ENCODE results near the gene STK10.

STK10 gene

DNA sequence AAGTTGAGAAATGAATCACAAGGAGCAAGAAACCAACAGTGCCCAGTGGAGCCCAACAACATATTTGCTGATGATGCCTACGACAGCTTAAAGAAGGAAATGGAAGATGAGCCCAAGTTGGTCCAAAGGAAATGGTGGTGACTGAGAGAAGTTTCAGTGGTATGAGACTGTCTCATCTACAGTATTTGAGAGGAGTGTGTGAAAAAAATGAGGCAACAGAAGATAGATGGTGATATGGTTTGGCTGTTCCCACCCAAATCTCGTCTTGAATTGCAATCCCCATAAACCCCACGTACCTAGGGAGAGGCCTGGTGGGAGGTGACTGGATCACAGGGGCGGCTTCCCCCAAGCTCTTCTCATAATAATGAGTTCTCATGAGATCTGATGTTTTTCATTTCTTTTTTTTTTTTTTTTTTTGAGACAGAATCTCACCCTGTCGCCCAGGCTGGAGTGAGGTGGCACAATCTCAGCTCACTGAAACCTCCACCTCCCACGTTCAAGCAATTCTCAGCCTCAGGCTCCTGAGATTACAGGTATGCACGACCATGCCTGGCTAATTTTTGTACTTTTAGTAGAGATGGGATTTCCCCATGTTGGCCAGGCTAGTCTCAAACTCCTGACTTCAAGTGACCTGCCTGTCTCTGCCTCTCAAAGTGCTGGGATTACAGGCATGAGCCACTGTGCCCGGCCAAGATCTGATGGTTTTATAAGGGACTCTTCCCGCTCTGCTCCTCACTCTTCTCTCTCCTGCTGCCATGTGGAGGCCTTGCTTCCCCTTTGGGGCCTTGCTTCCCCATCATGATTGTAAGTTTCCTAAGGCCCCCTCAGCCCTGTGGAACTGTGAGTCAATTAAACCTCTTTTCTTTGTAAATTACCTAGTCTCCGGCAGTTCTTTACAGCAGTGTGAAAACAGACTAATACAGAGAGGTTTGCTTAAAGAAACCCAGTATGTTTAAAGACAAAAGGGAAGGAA lies 36.2 kb upstream of the STK10 start:
- H3K4me3 ChIP-seq (ENCODE audit: control insufficient read depth, low read depth, low read length) = no peak overlapping the region
- TF ChIP-seq, protein P1, sequence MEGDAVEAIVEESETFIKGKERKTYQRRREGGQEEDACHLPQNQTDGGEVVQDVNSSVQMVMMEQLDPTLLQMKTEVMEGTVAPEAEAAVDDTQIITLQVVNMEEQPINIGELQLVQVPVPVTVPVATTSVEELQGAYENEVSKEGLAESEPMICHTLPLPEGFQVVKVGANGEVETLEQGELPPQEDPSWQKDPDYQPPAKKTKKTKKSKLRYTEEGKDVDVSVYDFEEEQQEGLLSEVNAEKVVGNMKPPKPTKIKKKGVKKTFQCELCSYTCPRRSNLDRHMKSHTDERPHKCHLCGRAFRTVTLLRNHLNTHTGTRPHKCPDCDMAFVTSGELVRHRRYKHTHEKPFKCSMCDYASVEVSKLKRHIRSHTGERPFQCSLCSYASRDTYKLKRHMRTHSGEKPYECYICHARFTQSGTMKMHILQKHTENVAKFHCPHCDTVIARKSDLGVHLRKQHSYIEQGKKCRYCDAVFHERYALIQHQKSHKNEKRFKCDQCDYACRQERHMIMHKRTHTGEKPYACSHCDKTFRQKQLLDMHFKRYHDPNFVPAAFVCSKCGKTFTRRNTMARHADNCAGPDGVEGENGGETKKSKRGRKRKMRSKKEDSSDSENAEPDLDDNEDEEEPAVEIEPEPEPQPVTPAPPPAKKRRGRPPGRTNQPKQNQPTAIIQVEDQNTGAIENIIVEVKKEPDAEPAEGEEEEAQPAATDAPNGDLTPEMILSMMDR (IDR thresholded peaks at IDR 0.05; ENCODE audit: control insufficient read depth, insufficient read depth, low read depth, low read length, missing control alignments) = no peak
- DNase-seq (ENCODE audit: low read depth) = no peak

DNA sequence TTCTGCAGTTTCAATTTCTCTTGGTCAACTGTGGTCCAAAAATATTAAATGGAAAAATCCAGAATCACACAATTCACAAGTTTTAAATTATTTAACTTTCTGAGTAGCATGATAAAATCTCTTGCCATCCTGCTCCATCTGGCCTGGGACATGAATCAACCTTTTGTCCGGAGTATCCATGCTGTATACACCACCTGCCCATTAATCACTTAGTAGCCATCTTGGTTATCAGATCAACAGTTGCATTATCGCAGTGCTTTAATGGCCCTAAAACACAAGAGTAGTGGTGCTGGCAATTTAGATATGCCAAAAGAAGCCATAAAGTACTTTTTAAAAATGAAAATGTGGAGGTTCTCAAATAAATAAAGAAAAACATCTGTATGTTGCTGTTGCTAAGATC lies 31.3 kb upstream of the STK10 start:
- H3K4me3 ChIP-seq (ENCODE audit: control insufficient read depth, low read depth, low read length) = no peak overlapping the region
- DNase-seq (ENCODE audit: low read depth) = no peak
- TF ChIP-seq, protein P1 (IDR thresholded peaks at IDR 0.05; ENCODE audit: control insufficient read depth, insufficient read depth, low read depth, low read length, missing control alignments) = no peak

DNA sequence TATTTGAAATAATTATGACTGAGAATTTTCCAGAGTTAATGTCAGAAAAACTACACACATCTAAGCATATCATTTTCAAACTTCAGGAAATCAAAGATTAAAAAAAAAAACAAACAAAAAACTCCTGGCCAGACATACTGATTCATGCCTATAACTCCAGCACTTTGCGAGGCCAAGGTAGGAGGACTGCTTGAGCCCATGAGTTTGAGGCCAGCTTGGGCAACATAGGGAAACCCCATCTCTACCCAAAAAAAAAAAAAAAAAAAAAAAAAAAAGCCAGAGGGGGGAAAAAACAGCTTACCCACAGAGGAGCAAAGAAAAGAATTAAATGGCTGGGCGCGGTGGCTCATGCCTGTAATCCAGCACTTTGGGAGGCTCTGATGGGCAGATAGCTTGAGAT lies 28.3 kb upstream of the STK10 start:
- TF ChIP-seq, protein P1 (IDR thresholded peaks at IDR 0.05; ENCODE audit: control insufficient read depth, insufficient read depth, low read depth, low read length, missing control alignments) = no peak
- no peak overlapping the region for H3K4me3 ChIP-seq (ENCODE audit: control insufficient read depth, low read depth, low read length)
- DNase-seq (ENCODE audit: low read depth) = no peak

DNA sequence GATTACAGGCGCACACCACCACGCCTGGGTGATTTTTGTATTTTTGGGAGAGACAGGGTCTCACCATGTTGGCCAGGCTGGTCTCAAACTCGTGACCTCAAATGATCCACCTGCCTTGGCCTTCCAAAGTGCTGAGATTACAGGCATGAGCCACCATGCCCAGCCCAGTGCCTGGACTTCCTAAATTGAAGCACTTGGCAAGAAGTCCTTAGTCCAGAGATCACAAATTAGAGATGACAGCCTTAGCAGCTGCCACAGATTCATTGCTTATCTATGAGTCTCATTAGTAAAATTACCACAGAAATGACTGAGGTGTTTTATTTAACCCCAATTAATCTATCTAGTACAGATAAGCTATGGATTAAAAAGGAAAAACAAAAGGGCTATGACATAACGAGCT lies 25.1 kb upstream of the STK10 start:
- DNase-seq (ENCODE audit: low read depth) = no peak
- no peak overlapping the region for H3K4me3 ChIP-seq (ENCODE audit: control insufficient read depth, low read depth, low read length)
- TF ChIP-seq, protein P1 (IDR thresholded peaks at IDR 0.05; ENCODE audit: control insufficient read depth, insufficient read depth, low read depth, low read length, missing control alignments) = no peak

DNA sequence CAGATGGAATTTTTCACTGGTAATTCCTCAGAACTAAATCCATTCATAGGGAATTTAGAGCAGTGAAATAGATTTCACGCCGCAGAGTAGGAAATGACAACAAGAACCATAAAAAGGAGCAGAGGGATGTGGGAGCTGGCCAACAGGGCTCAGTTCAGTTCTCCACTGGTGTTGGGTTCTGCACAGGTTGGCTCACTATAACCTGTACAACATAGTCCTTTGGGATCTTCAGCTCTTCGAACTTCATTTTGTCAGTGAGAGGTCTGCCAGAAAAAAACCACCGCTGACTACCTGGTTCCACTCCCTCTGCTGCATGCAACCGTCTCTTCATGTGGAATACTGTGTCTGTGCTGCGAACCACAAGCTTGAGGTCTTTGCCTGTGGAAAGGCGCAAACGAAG lies 23.7 kb upstream of the STK10 start:
- H3K4me3 ChIP-seq (ENCODE audit: control insufficient read depth, low read depth, low read length) = no peak overlapping the region
- TF ChIP-seq, protein P1 (IDR thresholded peaks at IDR 0.05; ENCODE audit: control insufficient read depth, insufficient read depth, low read depth, low read length, missing control alignments) = no peak
- DNase-seq (ENCODE audit: low read depth) = no peak

DNA sequence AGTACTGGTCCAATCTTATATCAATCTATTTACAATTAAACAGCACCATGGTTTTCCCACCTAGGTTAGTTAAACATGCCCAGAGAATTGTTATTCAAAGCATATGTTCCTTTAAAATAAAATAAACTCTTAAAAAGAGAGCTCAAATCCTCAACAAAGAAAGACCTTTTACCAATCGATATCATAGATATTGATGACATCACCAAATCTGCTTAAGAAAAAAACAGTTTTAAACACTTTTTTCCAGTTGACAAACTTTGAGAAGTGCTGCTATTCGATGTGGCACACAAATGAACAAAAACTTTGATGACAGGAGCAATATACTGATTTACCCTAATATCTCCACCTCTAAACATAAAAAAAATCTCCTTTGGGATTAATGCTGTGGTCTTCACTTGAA lies 21.7 kb upstream of the STK10 start:
- TF ChIP-seq, protein P1 (IDR thresholded peaks at IDR 0.05; ENCODE audit: control insufficient read depth, insufficient read depth, low read depth, low read length, missing control alignments) = no peak
- no peak for DNase-seq (ENCODE audit: low read depth)
- H3K4me3 ChIP-seq (ENCODE audit: control insufficient read depth, low read depth, low read length) = no peak overlapping the region
